Endothelial cell of umbilical vein (primary cell): ENCODE data around the gene LRRC43. TPM values are rescaled to one million over a fixed set of nuclear protein-coding genes. Genes with fewer than 3 reads are reported as not detected.

Experiments
- BruUV-seq: library from RNA; stranded (reverse); fragments of 400-500 nt; replicated peaks from 2 replicates; lab custom pipeline; 2021; lab: Mats Ljungman, UMichigan
- CTCF ChIA-PET: fragments of 300-600, 350-600 bp; sonication (Branson Sonifier 250); formaldehyde crosslinking; loops from one replicate; lab custom pipeline; 2021; ENCODE audit warnings: antibody characterized with exemption, inconsistent platforms; lab: Charles Lee
- POLR2A ChIA-PET: fragments of 300-600, 350-600 bp; sonication (Branson Sonifier 250); formaldehyde crosslinking; loops from one replicate; lab custom pipeline; 2021; ENCODE audit warnings: antibody characterized with exemption, inconsistent platforms; lab: Charles Lee
- DNase-seq: peaks from one replicate; pipeline ENCODE4 v3.0.0-alpha.2; 2011; ENCODE audit warnings: low read depth, low spot score
- FAIRE-seq: peaks from 2 replicates; lab custom pipeline; 2011; peaks lifted over from hg19 to GRCh38; lab: Jason Lieb, UNC
- H2AFZ ChIP-seq: 2 replicates; pipeline ENCODE4 v1.6.0; 2012; ENCODE audit warnings: low read depth, low read length, control low read depth, inconsistent platforms
- H3K27ac ChIP-seq: 2 replicates; pipeline ENCODE4 v1.5.1; 2011; ENCODE audit warnings: low read depth, mild to moderate bottlenecking, control low read depth, low read length, moderate library complexity; ENCODE audit not compliant: insufficient read depth
- H3K27me3 ChIP-seq, 2 experiments: 2 replicates each; pipeline versions ENCODE4 v1.6.0 to v1.6.1; 2011; ENCODE audit warnings: low read length in 2 of 2, mixed read lengths in 1 of 2; ENCODE audit not compliant: control insufficient read depth in 2 of 2, insufficient read depth in 2 of 2
- H3K36me3 ChIP-seq, 2 experiments: 2 replicates in 1 of 2; 3 replicates in 1 of 2; pipeline ENCODE4 v1.5.1; 2011; ENCODE audit warnings: low read length in 2 of 2, mild to moderate bottlenecking in 1 of 2, moderate library complexity in 1 of 2; ENCODE audit not compliant: control insufficient read depth in 2 of 2, insufficient read depth in 2 of 2; ENCODE audit errors: extremely low read depth in 1 of 2
- H3K4me1 ChIP-seq: 3 replicates; pipeline ENCODE4 v1.5.1; 2011; ENCODE audit warnings: mild to moderate bottlenecking, low read length; ENCODE audit not compliant: control insufficient read depth, insufficient read depth; ENCODE audit errors: extremely low read depth
- H3K4me2 ChIP-seq: 2 replicates; pipeline ENCODE4 v1.6.1; 2011; ENCODE audit warnings: low read length, control low read depth, mixed read lengths; ENCODE audit not compliant: insufficient read depth
- H3K4me3 ChIP-seq, 3 experiments: fragments of 200-600 bp in 1 of 3; sonication (generic), shearing (Covaris generic) in 1 of 3; replicated peaks in 1 of 3; 2 replicates each; pipeline ENCODE4 v1.5.1; 2011 to 2016; ENCODE audit warnings: control low read depth in 3 of 3, low read length in 3 of 3, mild to moderate bottlenecking in 2 of 3, inconsistent platforms in 1 of 3, low read depth in 1 of 3, moderate library complexity in 1 of 3; ENCODE audit not compliant: insufficient read depth in 1 of 3
- H3K79me2 ChIP-seq: 2 replicates; pipeline ENCODE4 v1.6.0; 2012; ENCODE audit warnings: low read length, inconsistent platforms; ENCODE audit not compliant: control insufficient read depth, insufficient read depth
- H3K9ac ChIP-seq: replicated peaks from 2 replicates; pipeline ENCODE3; 2011; ENCODE audit warnings: low read length, control low read depth; ENCODE audit not compliant: insufficient read depth; ENCODE audit errors: extremely low read depth
- H3K9me1 ChIP-seq: replicated peaks from 3 replicates; pipeline ENCODE4 v1.6.0; 2011; ENCODE audit warnings: mild to moderate bottlenecking, low read length; ENCODE audit not compliant: control insufficient read depth, insufficient read depth; ENCODE audit errors: extremely low read depth
- H3K9me3 ChIP-seq: replicated peaks from 2 replicates; pipeline ENCODE4 v1.5.1; 2012; ENCODE audit warnings: low read length, inconsistent platforms; ENCODE audit not compliant: control insufficient read depth, insufficient read depth
- H4K20me1 ChIP-seq: replicated peaks from 2 replicates; pipeline ENCODE3; 2011; ENCODE audit warnings: mild to moderate bottlenecking, low read length; ENCODE audit not compliant: control insufficient read depth, insufficient read depth; ENCODE audit errors: extremely low read depth
- CTCF ChIP-seq, 2 donors: IDR thresholded peaks; 1 replicate in 1 of 2; 2 replicates in 1 of 2; pipeline ENCODE4 v1.5.1; 2011; ENCODE audit warnings: low read length in 2 of 2, mild to moderate bottlenecking in 2 of 2, moderate library complexity in 2 of 2, control low read depth in 1 of 2, inconsistent platforms in 1 of 2, low read depth in 1 of 2; ENCODE audit not compliant: insufficient read depth in 1 of 2; ENCODE audit errors: extremely low read depth in 1 of 2
- EZH2 ChIP-seq: IDR thresholded peaks from 2 replicates; pipeline ENCODE4 v1.6.1; 2012; ENCODE audit warnings: borderline replicate concordance, low read depth, mild to moderate bottlenecking, moderate library complexity, low read length, inconsistent platforms; ENCODE audit not compliant: severe bottlenecking
- FOS ChIP-seq: IDR thresholded peaks from 2 replicates; pipeline ENCODE4 v1.6.1; 2011; ENCODE audit warnings: mild to moderate bottlenecking, low read length, moderate library complexity, borderline replicate concordance; ENCODE audit not compliant: insufficient read depth
- GATA2 ChIP-seq: IDR thresholded peaks from 2 replicates; pipeline ENCODE4 v1.7.0; 2011; ENCODE audit warnings: low read depth, mild to moderate bottlenecking, moderate library complexity, mixed read lengths, low read length; ENCODE audit not compliant: insufficient read length, insufficient read depth
- JUN ChIP-seq: IDR thresholded peaks from 2 replicates; pipeline ENCODE4 v1.6.1; 2011; ENCODE audit warnings: borderline replicate concordance, low read depth; ENCODE audit not compliant: insufficient read length, insufficient read depth
- MYC ChIP-seq: IDR thresholded peaks from one replicate; pipeline ENCODE4 v1.6.1; 2011; ENCODE audit warnings: mild to moderate bottlenecking, low read depth, low read length
- POLR2A ChIP-seq: IDR thresholded peaks from 2 replicates; pipeline ENCODE4 v1.6.1; 2012; ENCODE audit warnings: low read depth, mild to moderate bottlenecking, control low read depth, low read length
- POLR2AphosphoS5 ChIP-seq: IDR thresholded peaks from 2 replicates; pipeline ENCODE4 v1.6.1; 2012; ENCODE audit warnings: low read depth, mild to moderate bottlenecking, control low read depth, low read length, moderate library complexity; ENCODE audit not compliant: insufficient read depth
- dilution Hi-C: fragments of 300-500 bp; cut with MboI; formaldehyde crosslinking; loops from one replicate; pipeline ENCODE4 v1.15.0; 2019; ENCODE audit warnings: low sequenced_read_pairs; ENCODE audit not compliant: extremely low pct_ligation_motif_present
- intact Hi-C: fragments of 100-400 bp; cut with micrococcal nuclease; formaldehyde crosslinking; loops from one replicate; pipeline ENCODE4 v1.10.0; 2022
- polyA plus RNA-seq, 4 experiments: library from polyadenylated mRNA; depleted of rRNA in 3 of 4; stranded (reverse) in 3 of 4; unstranded in 1 of 4; fragments of >200 nt; gene quantifications; 2 replicates each; pipeline versions ENCODE4 v1.2.1 to v1.2.3, GENCODE V29; 2011 to 2012; ENCODE audit warnings: missing spikeins in 1 of 4
- total RNA-seq: library from RNA; stranded (reverse); gene quantifications from 2 replicates; pipeline ENCODE4 v1.2.3, GENCODE V29; 2021
- TF ChIP-seq, protein P1 (sequence below): IDR thresholded peaks from 2 replicates; pipeline ENCODE4 v1.6.1; 2011; ENCODE audit not compliant: insufficient read depth, insufficient read length

LRRC43 gene
- total and polyA plus RNA-seq, 2 donors (not counting 3 experiments of a cell fraction or from before 2014, with no cell fraction given) = 3.1 to 3.4 TPM

GRCh38 chr12:122144885-122145284 lies 38.0 kb upstream of the LRRC43 start:
- FAIRE-seq (no peak), DNase-seq (no peak)
- no peak overlapping the region for H3K4me2 ChIP-seq
- peaks cover 0 to 23% of the 10 kb centered on the region in 2 experiments for H3K36me3 ChIP-seq
- H3K9me1 ChIP-seq = no peaks in the 10 kb centered on the region
- H3K4me3 ChIP-seq = no peak overlapping the region
- no peak overlapping the region for H3K9ac ChIP-seq
- ChIA-PET CTCF (interaction anchor here (1.1 kb wide), 1 partner anchor 46 kb away, joined by 4 read pairs; no protein-coding TSS in a partner anchor), POLR2A (no interaction called here)
- H2AFZ ChIP-seq = no peak overlapping the region
- no peak overlapping the region for H3K27ac ChIP-seq
- intact Hi-C loops (no loop called here), dilution Hi-C loops (no loop called here)
- no peaks in the 10 kb centered on the region for H3K9me3 ChIP-seq
- no peak for TF ChIP-seq FOS
- TF ChIP-seq EZH2 = no peak
- TF ChIP-seq CTCF (IDR thresholded peaks at IDR 0.05; ENCODE audit: extremely low read depth in 1 of 2, insufficient read depth in 1 of 2, low read depth in 1 of 2, low read length in 2 of 2) = no peak
- TF ChIP-seq, protein P1, sequence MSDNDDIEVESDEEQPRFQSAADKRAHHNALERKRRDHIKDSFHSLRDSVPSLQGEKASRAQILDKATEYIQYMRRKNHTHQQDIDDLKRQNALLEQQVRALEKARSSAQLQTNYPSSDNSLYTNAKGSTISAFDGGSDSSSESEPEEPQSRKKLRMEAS = no peak
- no peak for TF ChIP-seq GATA2
- no peak for TF ChIP-seq JUN
- no peak for TF ChIP-seq POLR2AphosphoS5
- no peak for TF ChIP-seq POLR2A
- TF ChIP-seq MYC = no peak
- no peaks in the 10 kb centered on the region for H3K27me3 ChIP-seq
- no peaks in the 10 kb centered on the region for H3K4me1 ChIP-seq
- no TSS peak for BruUV-seq
- no peaks in the 10 kb centered on the region for H4K20me1 ChIP-seq
- H3K79me2 ChIP-seq = no peaks in the 10 kb centered on the region
